Common myeloid progenitor, CD34-positive (primary cell): ENCODE results near the gene SUN5.

ENCODE experiments used
- CTCF ChIA-PET: fragments of 350-600 bp; sonication (Branson Sonifier 250); formaldehyde crosslinking; loops from one replicate; lab custom pipeline; 2021; ENCODE audit warnings: antibody characterized with exemption; lab: Charles Lee
- POLR2A ChIA-PET: fragments of 350-600 bp; sonication (Branson Sonifier 250); formaldehyde crosslinking; loops from one replicate; lab custom pipeline; 2021; ENCODE audit warnings: antibody characterized with exemption; lab: Charles Lee
- DNase-seq, 3 donors: peaks; one replicate each; pipeline versions ENCODE4 v3.0.0 to v3.0.0-alpha.2; 2013
- H3K27ac ChIP-seq, 2 experiments: 1 replicate in 1 of 2; 2 replicates in 1 of 2; pipeline ENCODE4 v1.7.0; 2013; ENCODE audit warnings: inconsistent platforms in 2 of 2, low read length in 2 of 2, mild to moderate bottlenecking in 2 of 2, low read depth in 1 of 2, moderate library complexity in 1 of 2; ENCODE audit not compliant: severe bottlenecking in 2 of 2, insufficient read depth in 1 of 2, poor library complexity in 1 of 2
- H3K27me3 ChIP-seq, 5 experiments: replicated peaks in 2 of 5; 1 replicate in 3 of 5; 2 replicates in 2 of 5; pipeline versions ENCODE4 v1.6.1 to v1.7.0; 2013; ENCODE audit warnings: low read length in 4 of 5, mild to moderate bottlenecking in 2 of 5, moderate library complexity in 2 of 5, inconsistent platforms in 1 of 5; ENCODE audit not compliant: insufficient read depth in 5 of 5, control insufficient read depth in 4 of 5
- H3K36me3 ChIP-seq, 4 experiments: 1 replicate in 2 of 4; 2 replicates in 2 of 4; pipeline versions ENCODE4 v1.6.1 to v1.7.0; 2013; ENCODE audit warnings: low read length in 3 of 4, control low read depth in 1 of 4, mild to moderate bottlenecking in 1 of 4; ENCODE audit not compliant: control insufficient read depth in 4 of 4, insufficient read depth in 4 of 4
- H3K4me1 ChIP-seq, 4 experiments: 1 replicate in 3 of 4; 2 replicates in 1 of 4; pipeline versions ENCODE4 v1.6.1 to v1.7.1; 2013; ENCODE audit warnings: low read length in 3 of 4, mild to moderate bottlenecking in 3 of 4, control low read depth in 1 of 4, inconsistent platforms in 1 of 4, moderate library complexity in 1 of 4; ENCODE audit not compliant: control insufficient read depth in 4 of 4, insufficient read depth in 4 of 4; ENCODE audit errors: control extremely low read depth in 1 of 4
- H3K4me3 ChIP-seq, 7 experiments: 1 replicate in 4 of 7; 2 replicates in 3 of 7; pipeline versions ENCODE4 v1.5.1 to v1.7.0; 2013; ENCODE audit warnings: mild to moderate bottlenecking in 7 of 7, low read length in 6 of 7, moderate library complexity in 6 of 7, inconsistent platforms in 2 of 7, low read depth in 2 of 7, control low read depth in 1 of 7; ENCODE audit not compliant: insufficient read depth in 4 of 7, control insufficient read depth in 1 of 7; ENCODE audit errors: extremely low read depth in 1 of 7
- H3K9me3 ChIP-seq, 5 experiments: 1 replicate in 4 of 5; 2 replicates in 1 of 5; pipeline versions ENCODE4 v1.6.1 to v1.7.1; 2013; ENCODE audit warnings: low read length in 4 of 5, mild to moderate bottlenecking in 2 of 5, inconsistent platforms in 1 of 5, low read depth in 1 of 5, moderate library complexity in 1 of 5; ENCODE audit not compliant: control insufficient read depth in 4 of 5, insufficient read depth in 2 of 5; ENCODE audit errors: control extremely low read depth in 1 of 5
- WGBS: methylation state at CpG from one replicate; pipeline ENCODE4 v1.1.5; 2013; ENCODE audit not compliant: insufficient coverage; 5-methylcytosine and 5-hydroxymethylcytosine counted together

Gene SUN5

GRCh38 chr20:33017542-33017941 is 13.3 kb upstream of the SUN5 start:
- POLR2A ChIA-PET: no interaction called here

GRCh38 chr20:33016581-33017109 is 12.4 kb upstream of the SUN5 start:
- Histone ChIP-seq H3K36me3 (no peaks in the 10 kb centered on the region), H3K9me3 (no peaks in the 10 kb centered on the region), H3K27me3 (no peaks in the 10 kb centered on the region), H3K4me1 (no peaks in the 10 kb centered on the region), H3K27ac (no peak overlapping the region), H3K4me3 (no peak overlapping the region)
- 88% methylated on average over 5 of the region's 7 CpGs for WGBS
- no peak for DNase-seq
- ChIA-PET POLR2A (no interaction called here), CTCF (interaction anchor here (0.8 kb wide), 1 partner anchor 30 kb away, joined by 3 read pairs; no protein-coding TSS in a partner anchor)

More at GRCh38 chr20:33017542-33017941, 13.3 kb upstream of the SUN5 start:
- 100% methylated on average over 3 of the region's 7 CpGs for WGBS
- H3K4me3 ChIP-seq: no peak overlapping the region
- H3K4me1 ChIP-seq: no peaks in the 10 kb centered on the region
- CTCF ChIA-PET: interaction anchor here (0.8 kb wide), 1 partner anchor 31 kb away, joined by 3 read pairs; no protein-coding TSS in a partner anchor
- no peaks in the 10 kb centered on the region for H3K27me3 ChIP-seq
- DNase-seq: no peak
- H3K27ac ChIP-seq: no peak overlapping the region
- H3K36me3 ChIP-seq: no peaks in the 10 kb centered on the region
- no peaks in the 10 kb centered on the region for H3K9me3 ChIP-seq

- 86% methylated on average over 7 of the region's 15 CpGs for WGBS
- H3K36me3 ChIP-seq: no peaks in the 10 kb centered on the region
- H3K27me3 ChIP-seq: no peaks in the 10 kb centered on the region
- ChIA-PET CTCF (no interaction called here), POLR2A (no interaction called here)
- no peaks in the 10 kb centered on the region for H3K9me3 ChIP-seq
- no peaks in the 10 kb centered on the region for H3K4me1 ChIP-seq
- no peak overlapping the region for H3K27ac ChIP-seq
- no peak overlapping the region for H3K4me3 ChIP-seq
- no peak for DNase-seq
Observed at GRCh38 chr20:33015700-33016580, 11.7 kb upstream of the SUN5 start.

DNA sequence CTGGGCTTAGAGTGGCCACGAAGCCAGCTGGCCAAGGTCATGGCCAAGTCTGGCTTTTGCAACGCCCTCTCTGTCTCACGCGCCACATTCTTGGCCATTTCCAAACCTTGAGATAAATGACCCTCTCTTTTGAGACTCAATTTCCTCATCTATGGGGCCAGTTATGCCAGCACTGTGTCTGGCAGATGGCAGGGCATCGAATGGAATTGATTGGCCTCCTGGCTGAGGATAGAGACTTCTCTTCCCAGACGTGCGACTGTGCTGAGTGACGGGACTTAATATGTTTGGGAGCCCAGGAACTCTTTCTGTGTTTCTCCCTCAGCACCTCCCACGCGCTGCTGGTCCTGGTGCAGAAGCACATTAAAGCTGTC is 10.9 kb upstream of the SUN5 start:
- POLR2A ChIA-PET: no interaction called here
- H3K27me3 ChIP-seq: no peaks in the 10 kb centered on the region
- DNase-seq: no peak
- no peaks in the 10 kb centered on the region for H3K4me1 ChIP-seq
- H3K4me3 ChIP-seq: no peak overlapping the region
- no peak overlapping the region for H3K27ac ChIP-seq
- no peaks in the 10 kb centered on the region for H3K9me3 ChIP-seq
- H3K36me3 ChIP-seq: no peaks in the 10 kb centered on the region
- CTCF ChIA-PET: no interaction called here
- 93% methylated on average over 10 of the region's 10 CpGs for WGBS

- Histone ChIP-seq H3K36me3 (no peaks in the 10 kb centered on the region), H3K27me3 (no peaks in the 10 kb centered on the region), H3K27ac (no peak overlapping the region), H3K9me3 (no peaks in the 10 kb centered on the region), H3K4me1 (no peaks in the 10 kb centered on the region), H3K4me3 (no peak overlapping the region)
- WGBS: 99% methylated on average over 15 of the region's 16 CpGs
- no peak for DNase-seq
- ChIA-PET CTCF (no interaction called here), POLR2A (no interaction called here)
Observed at GRCh38 chr20:33014336-33015113, 10.3 kb upstream of the SUN5 start.

- ChIA-PET CTCF (interaction anchor here (0.9 kb wide), 1 partner anchor 9 kb away, joined by 4 read pairs; the partner anchor contains the start of gene SUN5), POLR2A (no interaction called here)
- no peaks in the 10 kb centered on the region for H3K4me1 ChIP-seq
- WGBS: 87% methylated on average over 10 of the region's 12 CpGs
- no peak overlapping the region for H3K27ac ChIP-seq
- no peaks in the 10 kb centered on the region for H3K36me3 ChIP-seq
- DNase-seq: no peak
- H3K9me3 ChIP-seq: no peaks in the 10 kb centered on the region
- no peak overlapping the region for H3K4me3 ChIP-seq
- H3K27me3 ChIP-seq: no peaks in the 10 kb centered on the region
Observed at GRCh38 chr20:33013701-33014326, 9.6 kb upstream of the SUN5 start.
